Measurements from ENCODE around the gene ARHGEF33.

GRCh38 chr2:38977047-38977446, 87.4 kb downstream of the ARHGEF33 start:
- TF ChIP-seq CTCF (IDR thresholded peaks at IDR 0.05) (no peak), POLR2A (IDR thresholded peaks at IDR 0.05) (no peak)

Measured in prostate gland (tissue), 2 donors.